Stimulated activated CD8-positive, alpha-beta memory T cell treated with anti-CD3 and anti-CD28 coated beads, Interleukin-4, amount 100 ng/mL, for 1 hour (primary cell): ENCODE results near the gene VWA5B1.

Source experiments
- DNase-seq, 2 donors: peaks; one replicate each; pipeline ENCODE4 v3.0.0-alpha.2; 2020; ENCODE audit warnings: low read depth in 2 of 2, low spot score in 1 of 2

VWA5B1 gene

GRCh38 chr1:20347699-20348098 lies 57.0 kb downstream of the VWA5B1 start:
- DNase-seq: no peak

DNA sequence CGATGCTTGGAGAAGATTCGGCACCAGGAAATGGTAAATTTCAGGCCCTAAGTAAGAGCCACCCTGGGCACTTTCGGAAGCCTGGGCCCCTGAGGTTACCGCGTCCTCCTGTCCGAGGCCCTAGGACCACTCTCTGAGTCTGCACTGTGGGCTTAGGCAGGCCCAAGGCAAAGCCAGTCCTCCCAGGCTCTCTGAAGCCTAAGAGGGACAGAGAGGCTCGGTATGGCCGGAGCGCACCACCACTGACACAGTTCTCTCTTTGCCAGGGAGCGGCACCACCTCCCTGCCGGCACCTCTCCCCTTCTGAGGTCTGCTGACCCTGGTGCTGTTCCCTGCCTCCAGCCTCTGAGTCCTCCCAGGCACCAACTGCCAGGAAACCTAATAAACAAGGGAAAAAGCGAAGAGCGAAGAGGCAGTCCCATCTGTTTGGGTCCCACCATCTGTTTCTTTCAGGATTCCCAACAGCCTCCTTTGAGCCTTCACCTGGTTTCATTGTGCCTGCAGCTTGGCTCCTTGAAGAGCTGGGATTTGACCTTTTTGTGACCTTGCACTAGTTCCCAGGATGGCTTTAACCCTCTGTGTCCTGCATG lies 57.7 kb downstream of the VWA5B1 start:
- DNase-seq: no peak

DNA sequence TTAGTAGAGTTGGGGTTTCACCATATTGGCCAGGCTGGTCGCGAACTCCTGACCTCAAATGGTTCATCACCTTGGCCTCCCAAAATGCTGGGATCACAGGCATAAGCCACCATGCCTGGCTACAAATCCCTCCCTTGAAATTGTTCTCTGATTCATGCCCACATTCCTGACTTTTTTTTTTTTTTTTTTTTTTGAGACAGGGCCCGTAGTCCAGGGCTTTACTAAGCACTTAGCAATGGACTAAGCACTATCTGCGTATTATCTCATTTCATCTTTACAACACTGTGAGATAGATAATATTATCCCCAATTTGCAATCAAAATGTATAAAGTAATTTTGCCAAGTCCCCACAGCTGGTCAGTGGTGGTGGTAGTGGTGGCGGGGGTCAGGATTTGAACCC lies 58.9 kb downstream of the VWA5B1 start:
- no peak for DNase-seq

DNA sequence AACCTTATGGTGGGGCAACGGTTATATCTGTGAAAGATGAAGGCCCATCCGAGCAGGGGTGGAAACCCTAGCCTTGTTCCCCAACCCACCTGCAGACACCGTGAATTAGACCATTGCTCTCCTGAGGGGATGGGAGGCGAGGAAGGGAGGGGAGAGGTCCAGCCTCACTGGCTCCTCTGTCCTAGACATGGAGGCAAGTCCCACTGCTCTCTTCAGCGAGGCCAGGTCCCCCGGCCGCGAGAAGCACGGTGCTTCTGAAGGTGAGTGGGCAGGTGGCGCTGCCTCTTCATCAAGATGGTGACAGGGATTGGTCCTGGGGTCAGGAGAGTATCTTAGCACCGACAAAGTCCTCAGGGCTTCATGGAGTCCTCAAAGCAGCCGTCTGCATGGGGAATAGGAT lies 59.3 kb downstream of the VWA5B1 start:
- DNase-seq: no peak

- no peak for DNase-seq
These were observed 59.7 kb downstream of the VWA5B1 start for GRCh38 chr1:20350421-20350820.

DNA sequence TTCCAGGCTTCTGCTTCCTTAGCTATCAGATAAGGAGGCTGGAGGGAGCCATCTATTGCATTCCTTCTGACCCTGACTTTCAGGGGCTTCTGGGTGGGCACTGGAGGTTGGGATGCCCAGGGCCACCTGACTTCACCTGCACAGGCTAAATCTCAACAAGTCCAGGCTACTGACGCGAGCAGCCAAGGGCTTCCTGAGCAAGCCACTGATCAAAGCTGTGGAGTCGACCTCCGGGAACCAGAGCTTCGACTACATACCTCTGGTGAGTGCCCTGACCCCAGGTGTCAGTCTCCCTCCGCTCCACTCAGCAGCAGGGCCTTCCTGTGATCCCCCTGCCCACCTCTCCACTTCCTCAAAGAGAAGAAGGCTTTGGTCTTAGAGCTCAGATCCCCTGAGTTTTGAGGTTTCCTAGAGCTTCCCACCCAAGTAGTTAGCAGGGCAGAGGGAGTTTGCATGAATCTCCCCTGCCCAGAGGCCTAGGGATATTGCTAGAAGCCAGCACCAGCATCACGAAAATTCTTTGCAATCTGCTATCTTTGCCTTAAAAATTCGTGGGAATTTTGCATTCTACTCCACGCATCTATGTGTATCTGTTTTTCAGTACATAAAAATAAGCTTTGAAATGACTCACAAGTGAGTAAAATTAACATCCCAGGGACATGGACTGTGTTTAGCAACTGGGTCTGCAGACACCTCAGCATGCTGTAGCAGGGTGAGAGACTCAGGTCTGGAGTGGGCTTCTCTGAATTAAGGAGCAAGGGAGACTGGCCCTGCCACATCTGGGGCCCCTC lies 61.4 kb downstream of the VWA5B1 start:
- no peak for DNase-seq

GRCh38 chr1:20353836-20354235 lies 63.2 kb downstream of the VWA5B1 start:
- no peak for DNase-seq

- DNase-seq: no peak
These were observed 63.9 kb downstream of the VWA5B1 start for GRCh38 chr1:20354610-20355009.

DNA sequence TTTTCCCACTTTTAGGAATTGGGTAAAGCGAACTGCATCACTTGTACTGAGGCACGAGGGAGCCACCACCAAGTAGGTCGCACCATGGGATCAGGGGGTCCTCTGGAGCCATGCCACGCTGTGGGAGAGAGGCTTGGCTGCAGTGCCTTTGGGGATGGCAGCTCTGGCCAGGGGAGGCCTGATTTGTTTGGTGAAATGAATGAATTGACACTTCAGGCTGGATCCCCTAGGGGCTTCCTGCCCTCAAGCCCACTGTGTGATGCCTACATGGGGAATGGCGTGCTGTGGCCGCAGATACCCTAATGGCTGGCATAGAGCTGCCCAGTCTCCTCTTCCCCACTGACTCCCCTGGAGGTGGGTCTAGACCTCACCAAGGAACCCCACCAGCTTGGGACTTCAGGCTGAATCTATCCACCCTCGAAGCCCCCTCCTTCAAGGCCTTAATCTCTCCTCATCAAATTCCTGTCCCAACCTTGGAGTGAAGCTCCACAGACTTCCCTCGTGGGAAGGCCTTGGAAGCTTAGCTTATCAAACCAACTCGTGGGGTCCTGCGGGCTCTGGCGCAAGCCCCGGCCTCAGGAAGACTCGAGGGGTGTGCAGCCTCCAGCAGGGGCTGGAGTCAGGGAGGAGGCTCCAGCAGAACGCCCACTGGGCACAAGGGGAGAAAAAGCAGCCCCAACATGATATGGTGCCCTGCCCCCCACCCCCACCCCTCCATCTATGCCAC lies 64.6 kb downstream of the VWA5B1 start:
- DNase-seq: no peak

GRCh38 chr1:20355828-20356735 lies 65.4 kb downstream of the VWA5B1 start:
- no peak for DNase-seq

GRCh38 chr1:20356850-20357459 lies 66.3 kb downstream of the VWA5B1 start:
- DNase-seq: no peak

GRCh38 chr1:20357796-20358195 lies 67.1 kb downstream of the VWA5B1 start:
- no peak for DNase-seq

DNA sequence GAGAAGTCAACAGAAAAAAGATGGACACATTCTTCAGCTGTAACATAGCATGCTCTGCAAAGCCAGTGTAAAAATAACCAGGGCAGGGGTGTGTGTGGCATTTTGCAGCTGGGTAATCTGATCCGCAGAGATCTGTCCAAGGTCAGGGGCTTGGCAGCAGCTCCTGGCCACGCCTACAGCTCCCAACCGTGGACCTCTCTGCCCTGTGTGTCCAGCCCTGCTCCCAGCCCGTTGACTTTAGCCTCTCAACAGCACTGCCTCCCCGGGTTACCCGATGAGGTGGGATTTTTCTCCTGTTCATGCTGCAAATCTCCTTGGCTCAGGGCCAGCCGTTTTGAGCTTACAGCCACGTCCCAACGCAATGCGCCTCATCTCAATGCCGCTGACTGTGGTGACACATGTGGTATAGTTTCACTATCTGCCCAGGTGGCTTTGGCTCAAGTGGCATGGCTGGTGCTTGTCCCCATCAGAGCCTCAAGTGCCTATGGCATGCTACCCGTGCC lies 68.1 kb downstream of the VWA5B1 start:
- no peak for DNase-seq

DNA sequence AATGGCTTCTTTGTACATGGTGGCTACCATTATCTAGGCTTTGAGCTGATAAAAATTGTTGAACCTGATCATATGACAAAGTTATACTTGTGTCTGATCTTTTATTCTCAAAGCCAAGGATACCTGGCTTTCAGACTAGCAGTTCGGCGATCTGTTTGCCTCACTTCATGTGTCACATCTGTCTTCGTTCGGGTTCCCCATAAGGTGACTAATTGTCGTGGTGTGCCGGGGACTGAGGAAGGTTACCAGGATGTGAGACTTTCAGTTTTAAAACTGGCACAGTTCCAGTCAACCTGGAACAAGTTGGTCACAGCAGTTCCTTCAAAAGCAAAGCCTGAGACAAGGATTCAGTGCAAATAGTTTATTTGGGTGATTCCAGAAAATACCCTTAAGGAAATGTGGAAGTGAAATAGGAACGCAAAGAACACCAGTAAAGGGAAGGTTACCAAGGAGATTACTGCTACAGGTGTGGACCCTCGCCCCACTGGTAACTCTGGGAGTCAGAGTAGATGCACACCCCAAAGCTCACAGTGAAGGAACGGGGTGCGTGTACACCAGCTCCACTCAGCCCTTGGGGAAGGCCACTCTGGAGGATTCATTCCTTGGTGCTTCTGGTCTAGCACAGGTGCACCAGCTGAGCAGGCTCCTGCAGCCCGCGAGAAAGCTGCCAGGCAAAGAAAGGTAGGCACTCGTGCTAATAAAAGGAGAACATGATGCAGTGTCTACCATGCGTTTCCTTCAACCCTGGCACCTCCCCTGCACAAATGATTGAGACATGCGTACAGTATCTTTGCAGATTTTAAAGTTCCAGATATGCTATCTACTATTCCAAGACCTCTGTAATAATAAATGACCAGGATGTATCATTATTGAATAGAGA lies 69.0 kb downstream of the VWA5B1 start:
- no peak for DNase-seq

GRCh38 chr1:20361401-20361800 lies 70.7 kb downstream of the VWA5B1 start:
- no peak for DNase-seq

DNA sequence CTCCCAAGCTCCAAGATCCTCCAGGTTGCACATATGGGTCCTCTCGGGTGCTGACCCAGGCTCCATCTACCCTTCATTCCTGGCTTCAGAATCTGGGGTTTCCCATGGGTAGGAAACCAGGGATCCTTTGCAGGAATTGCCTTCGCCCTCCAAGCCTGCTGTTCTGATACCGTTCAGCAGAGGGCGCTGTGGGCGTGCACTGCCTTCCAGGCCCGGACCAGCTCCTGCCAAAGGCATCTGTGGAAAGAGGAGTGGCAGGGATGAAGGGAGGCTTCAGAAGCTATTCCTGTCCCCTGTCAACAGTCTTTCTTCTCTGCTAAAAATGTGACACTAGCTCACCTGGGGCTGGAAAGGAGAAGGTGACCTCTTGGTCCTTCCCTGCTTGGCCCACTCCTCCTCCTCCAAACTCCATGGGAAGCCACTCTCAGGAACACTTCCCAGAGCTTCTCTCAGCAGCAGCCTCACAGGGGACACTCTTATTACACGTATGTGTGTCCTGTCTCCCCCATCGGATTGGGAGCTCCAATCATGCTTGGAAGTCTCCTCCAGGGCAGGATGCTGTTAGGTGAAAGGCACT lies 71.2 kb downstream of the VWA5B1 start:
- DNase-seq: peak in 1 of 2 donors; percentile 6

DNA sequence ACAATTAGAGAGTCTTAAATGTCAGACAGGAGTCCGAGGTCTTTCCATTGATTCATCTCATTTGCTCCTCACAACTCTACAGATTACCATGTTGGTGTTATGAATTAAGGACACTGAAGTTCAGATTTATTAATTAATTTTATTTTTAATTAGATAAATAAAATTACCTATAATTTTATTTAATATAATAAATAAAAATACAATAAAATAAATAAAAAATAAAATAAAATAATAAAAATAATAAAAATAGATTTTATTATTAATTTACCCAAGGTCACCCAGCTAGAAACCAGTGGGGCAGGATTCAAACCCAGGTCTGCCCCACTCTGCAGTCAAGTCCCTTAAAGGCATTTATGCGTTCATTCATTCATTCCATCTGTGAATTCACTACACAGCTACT lies 72.2 kb downstream of the VWA5B1 start:
- DNase-seq: no peak

- no peak for DNase-seq
These were observed 74.9 kb downstream of the VWA5B1 start for GRCh38 chr1:20365421-20366055.

GRCh38 chr1:20366056-20366462 lies 75.4 kb downstream of the VWA5B1 start:
- no peak for DNase-seq
